ENCODE measurements around the gene TRMT44.
"Not testable (repeated sequence)": the region's sequence is repeated elsewhere in the genome, so short reads cannot be mapped to it uniquely, and the experiment has no call there.

Gene TRMT44

GRCh38 chr4:8404791-8405515 is 35.6 kb upstream of the TRMT44 start:
- no peak for DNase-seq

GRCh38 chr4:8405516-8405875 is 35.1 kb upstream of the TRMT44 start:
- no peak for DNase-seq

GRCh38 chr4:8406887-8407286 is 33.7 kb upstream of the TRMT44 start:
- DNase-seq: not testable (repeated sequence)

GRCh38 chr4:8407316-8407715 is 33.3 kb upstream of the TRMT44 start:
- no peak for DNase-seq

- DNase-seq: no peak
Measured at GRCh38 chr4:8407756-8408155, 32.8 kb upstream of the TRMT44 start.

GRCh38 chr4:8409264-8410065 is 31.1 kb upstream of the TRMT44 start:
- no peak for DNase-seq

- DNase-seq: no peak
Measured at GRCh38 chr4:8410066-8410625, 30.4 kb upstream of the TRMT44 start.

- peak; percentile 50 for DNase-seq
Measured at GRCh38 chr4:8410641-8411271, 29.8 kb upstream of the TRMT44 start.

GRCh38 chr4:8411351-8412180 is 29.0 kb upstream of the TRMT44 start:
- no peak for DNase-seq

GRCh38 chr4:8412288-8412687 is 28.3 kb upstream of the TRMT44 start:
- no peak for DNase-seq

GRCh38 chr4:8414377-8414776 is 26.2 kb upstream of the TRMT44 start:
- DNase-seq: no peak

GRCh38 chr4:8417071-8417614 is 23.4 kb upstream of the TRMT44 start:
- no peak for DNase-seq

GRCh38 chr4:8419222-8420041 is 21.1 kb upstream of the TRMT44 start:
- DNase-seq: no peak

GRCh38 chr4:8420151-8420550 is 20.4 kb upstream of the TRMT44 start:
- DNase-seq: not testable (repeated sequence)

- no peak for DNase-seq
Measured at GRCh38 chr4:8422327-8422726, 18.2 kb upstream of the TRMT44 start.

- DNase-seq: no peak
Measured at GRCh38 chr4:8422786-8423185, 17.8 kb upstream of the TRMT44 start.

- DNase-seq: no peak
Measured at GRCh38 chr4:8427262-8427661, 13.3 kb upstream of the TRMT44 start.

GRCh38 chr4:8427761-8428287 is 12.8 kb upstream of the TRMT44 start:
- no peak for DNase-seq

- DNase-seq: peak; percentile 93
Measured at GRCh38 chr4:8428288-8429097, 12.1 kb upstream of the TRMT44 start.

GRCh38 chr4:8431553-8431952 is 9.0 kb upstream of the TRMT44 start:
- DNase-seq: no peak

All from right kidney (tissue), 1 donor.